KMS-11 (cell line): Measurements from ENCODE around the gene PTBP2.

Source experiments
- H2AFZ ChIP-seq: fragments of 200-600 bp; sonication (generic); 2 replicates; pipeline ENCODE4 v1.6.1; 2016; ENCODE audit warnings: antibody characterized with exemption, mixed run types, low read depth
- H3K27ac ChIP-seq: fragments of 200-600 bp; sonication (generic); 2 replicates; pipeline ENCODE4 v1.6.1; 2016; ENCODE audit warnings: mild to moderate bottlenecking, mixed run types
- H3K27me3 ChIP-seq: fragments of 200-600 bp; sonication (generic); 2 replicates; pipeline ENCODE4 v1.6.1; 2017; ENCODE audit warnings: mild to moderate bottlenecking, low read depth, mixed run types, moderate library complexity; ENCODE audit not compliant: insufficient read depth
- H3K36me3 ChIP-seq: fragments of 200-600 bp; sonication (generic); 2 replicates; pipeline ENCODE4 v1.6.1; 2017; ENCODE audit warnings: mild to moderate bottlenecking, mixed run types; ENCODE audit not compliant: insufficient read depth
- H3K4me1 ChIP-seq: fragments of 200-600 bp; sonication (generic); 2 replicates; pipeline ENCODE4 v1.6.1; 2016; ENCODE audit warnings: mild to moderate bottlenecking, low read depth, mixed run types; ENCODE audit not compliant: poor library complexity, severe bottlenecking
- H3K4me2 ChIP-seq: fragments of 200-600 bp; sonication (generic); 2 replicates; pipeline ENCODE4 v1.7.0; 2016; ENCODE audit warnings: mild to moderate bottlenecking, mixed run types
- H3K4me3 ChIP-seq: fragments of 200-600 bp; sonication (generic); IDR thresholded peaks from 2 replicates; pipeline ENCODE4 v1.6.1; 2017; ENCODE audit warnings: low read depth, low read length, mixed read lengths; ENCODE audit not compliant: insufficient read depth
- H3K79me2 ChIP-seq: fragments of 200-600 bp; sonication (generic); 2 replicates; pipeline ENCODE4 v1.6.1; 2016; ENCODE audit warnings: low read depth, mixed run types; ENCODE audit not compliant: insufficient read depth
- H3K9ac ChIP-seq: fragments of 200-600 bp; sonication (generic); 2 replicates; pipeline ENCODE4 v1.6.1; 2016; ENCODE audit warnings: mild to moderate bottlenecking, mixed run types
- H4K20me1 ChIP-seq: fragments of 200-600 bp; sonication (generic); 2 replicates; pipeline ENCODE4 v1.6.1; 2016; ENCODE audit warnings: mild to moderate bottlenecking, mixed run types; ENCODE audit not compliant: insufficient read depth
- CTCF ChIP-seq: fragments of 200-600 bp; sonication (generic); conservative IDR thresholded peaks from 2 replicates; pipeline ENCODE4 v1.6.1; 2017; ENCODE audit warnings: low read depth, mild to moderate bottlenecking, antibody characterized with exemption, low read length, moderate library complexity, mixed read lengths

Gene PTBP2

GRCh38 chr1:96820107-96820506, 98.5 kb downstream of the PTBP2 start:
- Histone ChIP-seq H3K36me3 (no peaks in the 10 kb centered on the region), H3K4me1 (no peaks in the 10 kb centered on the region), H2AFZ (no peak overlapping the region), H4K20me1 (no peaks in the 10 kb centered on the region), H3K4me3 (no peak overlapping the region), H3K27ac (no peak overlapping the region), H3K27me3 (no peaks in the 10 kb centered on the region), H3K9ac (no peak overlapping the region), H3K4me2 (no peak overlapping the region), H3K79me2 (no peaks in the 10 kb centered on the region)
- no peak for TF ChIP-seq CTCF

GRCh38 chr1:96820671-96821070, 99.1 kb downstream of the PTBP2 start:
- Histone ChIP-seq H3K4me2 (no peak overlapping the region), H3K79me2 (no peaks in the 10 kb centered on the region), H3K36me3 (no peaks in the 10 kb centered on the region)

DNA sequence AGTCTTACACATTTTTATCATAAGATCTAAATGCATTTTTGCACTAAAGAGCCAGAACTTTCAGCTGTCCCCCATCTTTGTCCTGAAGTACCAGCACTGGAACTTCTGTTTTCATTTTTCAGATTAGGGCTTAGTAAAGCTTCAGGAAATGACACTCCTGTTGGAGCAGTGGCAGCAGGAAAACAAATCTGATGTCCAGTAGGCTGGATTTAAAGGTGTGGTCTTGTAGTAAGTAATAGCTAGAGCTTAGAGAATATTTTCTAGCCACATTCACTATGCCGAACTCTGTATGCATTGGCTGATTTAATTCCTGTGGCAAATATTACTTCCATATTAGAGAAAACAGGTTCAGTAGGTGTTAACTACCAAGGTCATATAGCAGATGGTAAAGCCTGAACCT, 103.6 kb downstream of the PTBP2 start:
- no peaks in the 10 kb centered on the region for H3K27me3 ChIP-seq
- TF ChIP-seq CTCF, result no peak

More at GRCh38 chr1:96820671-96821070, 99.1 kb downstream of the PTBP2 start:
- Histone ChIP-seq H3K9ac (no peak overlapping the region), H3K27me3 (no peaks in the 10 kb centered on the region), H2AFZ (no peak overlapping the region), H4K20me1 (no peaks in the 10 kb centered on the region), H3K4me3 (no peak overlapping the region), H3K4me1 (no peaks in the 10 kb centered on the region), H3K27ac (no peak overlapping the region)
- no peak for TF ChIP-seq CTCF

DNA sequence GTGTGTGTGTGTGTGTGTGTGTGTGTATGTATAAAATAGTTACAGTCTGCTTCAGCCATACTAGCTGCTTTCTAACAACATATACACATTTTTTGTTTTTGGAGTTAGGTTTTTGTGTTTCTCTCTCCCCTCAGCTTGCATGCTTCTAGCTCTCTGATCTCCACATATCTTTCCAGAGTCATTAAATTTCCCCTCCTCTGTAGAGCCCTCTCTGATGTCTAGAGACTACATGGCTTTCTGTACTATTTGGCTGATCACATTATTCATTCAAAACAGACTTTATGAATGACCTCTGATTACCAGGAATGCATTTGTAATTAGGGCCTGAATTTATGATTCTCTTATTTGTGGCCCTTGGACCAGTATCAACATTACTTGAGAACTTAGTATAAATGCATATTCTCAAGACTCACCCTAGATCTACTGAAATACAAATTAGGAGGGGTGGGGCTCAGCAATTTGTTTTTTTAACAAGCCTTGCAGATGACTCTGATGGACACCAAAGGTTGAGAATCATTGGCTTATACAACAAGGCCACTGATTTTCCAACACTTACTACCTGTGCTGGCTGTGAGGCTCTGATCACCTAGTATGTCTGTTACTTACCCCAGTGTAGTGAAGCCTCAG, 104.5 kb downstream of the PTBP2 start:
- no peak overlapping the region for H3K4me3 ChIP-seq
- H4K20me1 ChIP-seq, result no peaks in the 10 kb centered on the region

More for the DNA sequence above, 103.6 kb downstream of the PTBP2 start:
- H3K4me3 ChIP-seq, result no peak overlapping the region
- no peaks in the 10 kb centered on the region for H3K79me2 ChIP-seq
- H4K20me1 ChIP-seq, result no peaks in the 10 kb centered on the region
- H3K27ac ChIP-seq, result no peak overlapping the region
- no peak overlapping the region for H3K9ac ChIP-seq
- H2AFZ ChIP-seq, result no peak overlapping the region
- no peak overlapping the region for H3K4me2 ChIP-seq
- no peaks in the 10 kb centered on the region for H3K36me3 ChIP-seq
- no peaks in the 10 kb centered on the region for H3K4me1 ChIP-seq

More for the DNA sequence above, 104.5 kb downstream of the PTBP2 start:
- Histone ChIP-seq H3K4me2 (no peak overlapping the region), H3K36me3 (no peaks in the 10 kb centered on the region), H2AFZ (no peak overlapping the region), H3K79me2 (no peaks in the 10 kb centered on the region), H3K27me3 (no peaks in the 10 kb centered on the region), H3K27ac (no peak overlapping the region), H3K9ac (no peak overlapping the region), H3K4me1 (no peaks in the 10 kb centered on the region)
- TF ChIP-seq CTCF, result no peak
